Neural progenitor cell (in vitro differentiated cells): Measurements from ENCODE around the gene RAP1A.

ENCODE experiments used
- EZH2 ChIP-seq: fragments of 200-600 bp; sonication (generic); IDR thresholded peaks from 2 replicates; pipeline ENCODE4 v1.6.1; 2017; ENCODE audit warnings: antibody characterized with exemption, mild to moderate bottlenecking, moderate library complexity
- EZH2phosphoT487 ChIP-seq: fragments of 200-600 bp; sonication (generic); IDR thresholded peaks from 2 replicates; pipeline ENCODE4 v1.6.1; 2017; ENCODE audit warnings: antibody characterized with exemption
- TF ChIP-seq, protein P1 (sequence below): fragments of 200-600 bp; sonication (generic); IDR thresholded peaks from 2 replicates; pipeline ENCODE4 v1.5.1; 2017; ENCODE audit warnings: antibody characterized with exemption, mild to moderate bottlenecking

DNA sequence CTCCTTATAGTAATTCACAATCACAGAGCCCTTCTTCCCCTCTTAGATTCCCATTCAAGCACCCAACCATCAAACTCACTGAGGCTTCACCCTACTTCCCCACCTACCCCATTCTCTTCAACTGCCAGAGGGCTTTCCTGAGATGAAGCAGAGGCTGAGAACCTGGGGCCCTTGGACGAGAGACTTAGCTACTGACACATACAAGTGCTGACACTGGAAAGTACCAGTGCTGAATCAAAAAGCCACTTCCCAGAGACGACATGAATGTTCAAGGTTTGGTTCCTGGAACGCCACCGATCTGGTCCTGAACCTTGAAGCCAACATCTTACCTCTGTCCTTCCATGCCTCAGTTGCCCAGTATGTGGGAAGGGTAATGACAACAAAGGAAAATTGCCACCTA is 16.6 kb upstream of the RAP1A start:
- TF ChIP-seq EZH2phosphoT487: no peak
- no peak for TF ChIP-seq EZH2
- TF ChIP-seq, protein P1, sequence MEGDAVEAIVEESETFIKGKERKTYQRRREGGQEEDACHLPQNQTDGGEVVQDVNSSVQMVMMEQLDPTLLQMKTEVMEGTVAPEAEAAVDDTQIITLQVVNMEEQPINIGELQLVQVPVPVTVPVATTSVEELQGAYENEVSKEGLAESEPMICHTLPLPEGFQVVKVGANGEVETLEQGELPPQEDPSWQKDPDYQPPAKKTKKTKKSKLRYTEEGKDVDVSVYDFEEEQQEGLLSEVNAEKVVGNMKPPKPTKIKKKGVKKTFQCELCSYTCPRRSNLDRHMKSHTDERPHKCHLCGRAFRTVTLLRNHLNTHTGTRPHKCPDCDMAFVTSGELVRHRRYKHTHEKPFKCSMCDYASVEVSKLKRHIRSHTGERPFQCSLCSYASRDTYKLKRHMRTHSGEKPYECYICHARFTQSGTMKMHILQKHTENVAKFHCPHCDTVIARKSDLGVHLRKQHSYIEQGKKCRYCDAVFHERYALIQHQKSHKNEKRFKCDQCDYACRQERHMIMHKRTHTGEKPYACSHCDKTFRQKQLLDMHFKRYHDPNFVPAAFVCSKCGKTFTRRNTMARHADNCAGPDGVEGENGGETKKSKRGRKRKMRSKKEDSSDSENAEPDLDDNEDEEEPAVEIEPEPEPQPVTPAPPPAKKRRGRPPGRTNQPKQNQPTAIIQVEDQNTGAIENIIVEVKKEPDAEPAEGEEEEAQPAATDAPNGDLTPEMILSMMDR: no peak
